Neural cell (in vitro differentiated cells): ENCODE data around the gene CASKIN2.

Experiments used
- EP300 ChIP-seq: fragments of 450-650 bp; conservative IDR thresholded peaks from 2 replicates; pipeline ENCODE4 v1.6.1; 2014; ENCODE audit warnings: antibody characterized with exemption, mild to moderate bottlenecking, moderate library complexity; ENCODE audit not compliant: poor library complexity, severe bottlenecking
- EZH2 ChIP-seq: fragments of 200-600, 300-800 bp; shearing (Covaris generic), sonication (generic); IDR thresholded peaks from 2 replicates; pipeline ENCODE4 v1.6.1; 2014; ENCODE audit warnings: antibody characterized with exemption, low read length, borderline replicate concordance, mild to moderate bottlenecking; ENCODE audit not compliant: insufficient read depth, poor library complexity, severe bottlenecking
- MXI1 ChIP-seq: fragments of 450-650 bp; conservative IDR thresholded peaks from 2 replicates; pipeline ENCODE4 v1.6.1; 2014; ENCODE audit warnings: antibody characterized with exemption, mild to moderate bottlenecking; ENCODE audit not compliant: poor library complexity, severe bottlenecking
- TF ChIP-seq, protein P1 (sequence below): fragments of 450-650 bp; IDR thresholded peaks from 2 replicates; pipeline ENCODE4 v1.5.1; 2014; ENCODE audit warnings: antibody characterized with exemption, mild to moderate bottlenecking, moderate library complexity; ENCODE audit not compliant: poor library complexity, severe bottlenecking
- TF ChIP-seq, protein P2 (sequence below): IDR thresholded peaks from 2 replicates; pipeline ENCODE4 v1.6.1; 2012; ENCODE audit warnings: borderline replicate concordance

- TF ChIP-seq EP300 (no peak), MXI1 (no peak), EZH2 (no peak)
- TF ChIP-seq, protein P1, sequence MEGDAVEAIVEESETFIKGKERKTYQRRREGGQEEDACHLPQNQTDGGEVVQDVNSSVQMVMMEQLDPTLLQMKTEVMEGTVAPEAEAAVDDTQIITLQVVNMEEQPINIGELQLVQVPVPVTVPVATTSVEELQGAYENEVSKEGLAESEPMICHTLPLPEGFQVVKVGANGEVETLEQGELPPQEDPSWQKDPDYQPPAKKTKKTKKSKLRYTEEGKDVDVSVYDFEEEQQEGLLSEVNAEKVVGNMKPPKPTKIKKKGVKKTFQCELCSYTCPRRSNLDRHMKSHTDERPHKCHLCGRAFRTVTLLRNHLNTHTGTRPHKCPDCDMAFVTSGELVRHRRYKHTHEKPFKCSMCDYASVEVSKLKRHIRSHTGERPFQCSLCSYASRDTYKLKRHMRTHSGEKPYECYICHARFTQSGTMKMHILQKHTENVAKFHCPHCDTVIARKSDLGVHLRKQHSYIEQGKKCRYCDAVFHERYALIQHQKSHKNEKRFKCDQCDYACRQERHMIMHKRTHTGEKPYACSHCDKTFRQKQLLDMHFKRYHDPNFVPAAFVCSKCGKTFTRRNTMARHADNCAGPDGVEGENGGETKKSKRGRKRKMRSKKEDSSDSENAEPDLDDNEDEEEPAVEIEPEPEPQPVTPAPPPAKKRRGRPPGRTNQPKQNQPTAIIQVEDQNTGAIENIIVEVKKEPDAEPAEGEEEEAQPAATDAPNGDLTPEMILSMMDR, result no peak
- TF ChIP-seq, protein P2, sequence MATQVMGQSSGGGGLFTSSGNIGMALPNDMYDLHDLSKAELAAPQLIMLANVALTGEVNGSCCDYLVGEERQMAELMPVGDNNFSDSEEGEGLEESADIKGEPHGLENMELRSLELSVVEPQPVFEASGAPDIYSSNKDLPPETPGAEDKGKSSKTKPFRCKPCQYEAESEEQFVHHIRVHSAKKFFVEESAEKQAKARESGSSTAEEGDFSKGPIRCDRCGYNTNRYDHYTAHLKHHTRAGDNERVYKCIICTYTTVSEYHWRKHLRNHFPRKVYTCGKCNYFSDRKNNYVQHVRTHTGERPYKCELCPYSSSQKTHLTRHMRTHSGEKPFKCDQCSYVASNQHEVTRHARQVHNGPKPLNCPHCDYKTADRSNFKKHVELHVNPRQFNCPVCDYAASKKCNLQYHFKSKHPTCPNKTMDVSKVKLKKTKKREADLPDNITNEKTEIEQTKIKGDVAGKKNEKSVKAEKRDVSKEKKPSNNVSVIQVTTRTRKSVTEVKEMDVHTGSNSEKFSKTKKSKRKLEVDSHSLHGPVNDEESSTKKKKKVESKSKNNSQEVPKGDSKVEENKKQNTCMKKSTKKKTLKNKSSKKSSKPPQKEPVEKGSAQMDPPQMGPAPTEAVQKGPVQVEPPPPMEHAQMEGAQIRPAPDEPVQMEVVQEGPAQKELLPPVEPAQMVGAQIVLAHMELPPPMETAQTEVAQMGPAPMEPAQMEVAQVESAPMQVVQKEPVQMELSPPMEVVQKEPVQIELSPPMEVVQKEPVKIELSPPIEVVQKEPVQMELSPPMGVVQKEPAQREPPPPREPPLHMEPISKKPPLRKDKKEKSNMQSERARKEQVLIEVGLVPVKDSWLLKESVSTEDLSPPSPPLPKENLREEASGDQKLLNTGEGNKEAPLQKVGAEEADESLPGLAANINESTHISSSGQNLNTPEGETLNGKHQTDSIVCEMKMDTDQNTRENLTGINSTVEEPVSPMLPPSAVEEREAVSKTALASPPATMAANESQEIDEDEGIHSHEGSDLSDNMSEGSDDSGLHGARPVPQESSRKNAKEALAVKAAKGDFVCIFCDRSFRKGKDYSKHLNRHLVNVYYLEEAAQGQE, result no peak
These were observed 9.1 kb upstream of the CASKIN2 start for GRCh38 chr17:75524269-75524969.
